Mesodermal cell (in vitro differentiated cells): ENCODE measurements around the gene ACRV1.

Experiments used
- H3K27ac ChIP-seq: 2 replicates; pipeline ENCODE4 v1.7.0; 2013; ENCODE audit warnings: mild to moderate bottlenecking, low read depth, low read length, moderate library complexity; ENCODE audit not compliant: severe bottlenecking
- H3K36me3 ChIP-seq: 2 replicates; pipeline ENCODE4 v1.7.1; 2013; ENCODE audit warnings: mild to moderate bottlenecking, low read length, moderate library complexity; ENCODE audit not compliant: control insufficient read depth, insufficient read depth
- H3K4me1 ChIP-seq: one replicate; pipeline ENCODE4 v1.7.1; 2013; ENCODE audit warnings: mild to moderate bottlenecking, low read length; ENCODE audit not compliant: insufficient read depth, control insufficient read depth, poor library complexity, severe bottlenecking
- H3K4me3 ChIP-seq: 2 replicates; pipeline ENCODE4 v1.7.0; 2013; ENCODE audit warnings: low read length, control low read depth, mild to moderate bottlenecking; ENCODE audit not compliant: insufficient read depth, poor library complexity, severe bottlenecking; ENCODE audit errors: extremely low read depth
- H3K9me3 ChIP-seq: 2 replicates; pipeline ENCODE4 v1.7.1; 2013; ENCODE audit warnings: mild to moderate bottlenecking, low read length, moderate library complexity; ENCODE audit not compliant: control insufficient read depth
- WGBS, 2 experiments: methylation state at CpG; one replicate each; pipeline ENCODE4 v1.1.5; 2013; ENCODE audit warnings: missing lambda C conversion rate in 2 of 2; ENCODE audit not compliant: insufficient coverage in 2 of 2; 5-methylcytosine and 5-hydroxymethylcytosine counted together

Gene ACRV1

DNA sequence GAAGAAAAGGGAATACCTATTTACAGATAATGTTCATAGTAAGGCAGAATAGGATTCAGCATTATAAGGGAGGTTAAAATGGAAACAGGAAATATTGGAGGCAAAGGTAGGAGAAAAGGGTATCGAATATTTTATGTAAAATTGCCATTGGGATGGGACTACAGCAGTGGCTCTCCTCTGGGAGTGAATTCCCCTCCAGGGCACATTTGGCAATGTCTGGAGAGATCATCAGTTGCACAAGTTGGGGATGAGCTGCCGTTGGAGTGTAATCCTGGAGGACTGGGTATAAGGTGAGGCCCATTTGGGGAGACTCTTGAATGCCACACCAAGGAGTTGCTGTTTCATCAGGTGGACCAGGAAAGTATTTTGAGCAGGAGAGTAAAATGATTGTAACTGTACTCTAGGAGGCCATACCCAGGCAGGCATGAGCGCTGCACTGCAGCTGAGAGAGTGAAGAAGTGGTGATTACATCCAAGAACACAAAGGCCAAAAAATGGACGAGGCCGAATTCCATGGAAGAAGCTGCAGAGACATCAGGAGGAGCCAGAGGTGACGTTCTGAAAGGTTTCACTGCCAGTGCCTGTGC, 8.7 kb upstream of the ACRV1 start:
- WGBS, 2 experiments = 88 to 91% methylated on average over 6 of the region's 6 CpGs
- H3K36me3 ChIP-seq = no peaks in the 10 kb centered on the region
- no peaks in the 10 kb centered on the region for H3K4me1 ChIP-seq
- H3K4me3 ChIP-seq = no peak overlapping the region
- H3K27ac ChIP-seq = no peak overlapping the region
- no peaks in the 10 kb centered on the region for H3K9me3 ChIP-seq

DNA sequence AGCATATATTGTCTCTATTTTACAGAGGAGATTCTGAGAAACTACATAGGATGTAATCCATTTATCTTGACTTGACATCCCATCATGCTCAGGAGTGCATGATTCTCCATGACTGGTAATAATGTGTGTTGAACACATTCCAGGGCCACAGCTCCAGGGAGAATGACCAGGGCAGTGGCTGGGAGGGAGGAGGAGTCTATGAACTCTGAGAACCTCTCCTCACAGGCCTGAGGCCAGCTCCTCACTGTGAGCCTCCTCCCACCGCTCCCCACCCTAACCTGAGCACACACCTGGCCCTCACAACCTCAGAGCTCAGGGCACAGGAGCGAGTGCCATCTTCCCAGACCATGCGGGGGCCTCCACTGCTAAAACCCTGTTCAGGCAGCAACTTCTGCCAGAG, 8.0 kb upstream of the ACRV1 start:
- Histone ChIP-seq H3K36me3 (peaks cover 3% of the 10 kb centered on the region), H3K4me3 (no peak overlapping the region), H3K27ac (no peak overlapping the region), H3K4me1 (no peaks in the 10 kb centered on the region), H3K9me3 (no peaks in the 10 kb centered on the region)
- WGBS, 2 experiments = 93 to 100% methylated on average over 2 to 3 of the region's 3 CpGs

DNA sequence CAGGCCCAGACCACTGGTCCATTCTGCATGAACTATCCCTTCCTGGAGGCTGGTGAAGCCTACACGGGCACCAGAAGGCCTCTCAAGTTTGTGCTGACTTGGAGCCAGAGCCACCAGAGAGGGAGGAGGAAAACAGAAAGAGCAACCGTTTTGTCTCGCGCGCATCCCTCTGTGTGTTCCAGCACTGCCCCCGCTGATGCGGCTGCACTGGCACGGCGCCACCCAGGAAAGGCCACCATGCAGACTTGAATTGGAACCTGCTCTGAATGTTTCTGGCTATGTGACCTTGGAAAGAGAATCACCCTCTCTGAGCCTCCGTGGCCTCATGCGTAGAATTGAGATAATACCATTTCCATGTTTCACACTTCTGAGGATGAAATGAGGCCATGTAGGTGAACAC, 7.4 kb upstream of the ACRV1 start:
- no peaks in the 10 kb centered on the region for H3K9me3 ChIP-seq
- H3K4me3 ChIP-seq = no peak overlapping the region
- no peak overlapping the region for H3K27ac ChIP-seq
- WGBS, 2 experiments = 96 to 98% methylated on average over 5 to 11 of the region's 11 CpGs
- H3K4me1 ChIP-seq = no peaks in the 10 kb centered on the region
- H3K36me3 ChIP-seq = peaks cover 3% of the 10 kb centered on the region

DNA sequence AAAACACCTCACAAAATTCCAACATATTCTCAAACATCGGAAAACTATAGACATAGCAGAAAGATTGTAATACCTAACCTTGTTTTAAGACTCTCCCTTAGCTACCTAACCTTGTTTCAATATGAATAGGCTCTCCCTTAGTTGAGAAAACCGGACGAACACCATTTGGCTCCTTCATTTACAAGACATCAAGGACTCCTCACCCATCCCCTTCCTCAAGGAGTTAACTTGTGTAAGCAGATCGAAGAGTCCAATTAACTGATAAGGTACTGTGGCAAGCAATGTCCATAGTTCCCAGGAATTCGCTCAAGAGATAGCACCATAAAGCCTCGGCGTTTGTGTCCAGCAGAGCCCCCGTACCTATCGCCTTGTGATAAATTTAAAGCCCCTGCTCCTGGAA, 4.6 kb upstream of the ACRV1 start:
- no peaks in the 10 kb centered on the region for H3K4me1 ChIP-seq
- H3K9me3 ChIP-seq = no peaks in the 10 kb centered on the region
- H3K36me3 ChIP-seq = peaks cover 3% of the 10 kb centered on the region
- H3K27ac ChIP-seq = no peak overlapping the region
- H3K4me3 ChIP-seq = no peak overlapping the region
- 77 to 86% methylated on average over 9 of the region's 9 CpGs for WGBS, 2 experiments

DNA sequence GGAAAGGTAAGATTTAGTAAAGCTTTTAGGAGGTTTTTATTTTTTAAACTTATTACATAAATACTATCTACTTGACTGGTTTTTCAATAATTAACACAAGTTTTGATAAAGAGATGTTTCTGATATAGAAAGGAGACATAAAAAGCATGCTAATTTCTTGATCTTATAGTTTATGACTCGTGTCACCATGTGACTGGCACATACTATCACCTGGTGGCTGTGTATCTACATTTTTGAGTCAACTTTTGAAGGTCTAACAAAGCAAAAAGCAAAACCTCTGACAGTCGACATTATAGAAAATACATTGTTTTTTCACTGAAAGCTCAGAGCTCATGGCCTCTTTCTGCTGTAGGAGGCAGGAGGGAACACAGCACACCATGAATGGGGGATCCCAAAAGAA, 810 bp downstream of the ACRV1 start:
- Histone ChIP-seq H3K9me3 (no peaks in the 10 kb centered on the region), H3K36me3 (peaks cover 40% of the 10 kb centered on the region), H3K27ac (no peak overlapping the region), H3K4me3 (no peak overlapping the region), H3K4me1 (no peaks in the 10 kb centered on the region)
- 100% methylated on average over 1 of the region's 2 CpGs; no CpG with 5 or more reads in 1 of the 2 experiments for WGBS, 2 experiments

DNA sequence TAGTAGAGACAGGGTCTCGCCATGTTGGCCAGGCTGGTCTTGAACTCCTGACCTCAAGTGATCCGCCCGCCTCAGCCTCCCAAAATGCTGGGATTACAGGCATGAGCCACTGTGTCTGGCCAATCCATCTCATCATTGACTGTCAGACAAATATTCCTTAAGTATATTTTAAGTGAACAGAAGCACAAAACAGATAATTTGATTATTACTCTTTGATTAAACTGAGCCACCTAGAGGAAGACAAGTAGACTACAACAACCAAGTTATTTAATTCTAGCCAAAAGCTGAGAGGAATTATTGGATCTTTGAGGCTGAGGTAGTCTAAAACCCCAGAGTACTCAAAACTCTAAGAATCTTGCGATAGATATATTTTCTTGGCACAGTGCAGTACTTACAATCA, 1.2 kb downstream of the ACRV1 start:
- WGBS, 2 experiments = no CpG with 5 or more reads among the region's 4 CpGs
- H3K36me3 ChIP-seq = peaks cover 40% of the 10 kb centered on the region
- H3K4me3 ChIP-seq = no peak overlapping the region
- no peaks in the 10 kb centered on the region for H3K9me3 ChIP-seq
- no peak overlapping the region for H3K27ac ChIP-seq
- H3K4me1 ChIP-seq = no peaks in the 10 kb centered on the region

DNA sequence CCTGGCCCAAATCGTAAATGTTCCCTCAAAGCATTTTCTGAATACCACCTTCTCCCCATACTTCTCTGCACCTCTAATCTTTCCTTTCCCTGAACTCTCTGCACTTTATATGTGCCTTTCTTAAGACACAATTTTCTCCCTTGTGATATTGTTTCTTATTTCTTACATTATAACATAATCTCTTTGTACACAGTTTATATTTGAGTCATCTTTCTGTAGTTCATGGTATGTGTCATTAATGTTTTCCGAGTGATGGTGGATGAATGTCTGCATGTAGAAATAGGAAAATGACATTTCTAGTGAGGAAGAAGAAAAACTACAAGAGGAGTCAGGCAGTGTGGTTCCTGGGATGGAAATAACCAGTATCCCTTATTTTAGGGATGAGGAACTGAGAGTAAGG, 5.5 kb downstream of the ACRV1 start:
- Histone ChIP-seq H3K9me3 (no peaks in the 10 kb centered on the region), H3K4me3 (no peak overlapping the region), H3K27ac (no peak overlapping the region), H3K4me1 (no peaks in the 10 kb centered on the region), H3K36me3 (peaks cover 46% of the 10 kb centered on the region)
- 94% methylated on average over 2 of the region's 2 CpGs for WGBS, 2 experiments

DNA sequence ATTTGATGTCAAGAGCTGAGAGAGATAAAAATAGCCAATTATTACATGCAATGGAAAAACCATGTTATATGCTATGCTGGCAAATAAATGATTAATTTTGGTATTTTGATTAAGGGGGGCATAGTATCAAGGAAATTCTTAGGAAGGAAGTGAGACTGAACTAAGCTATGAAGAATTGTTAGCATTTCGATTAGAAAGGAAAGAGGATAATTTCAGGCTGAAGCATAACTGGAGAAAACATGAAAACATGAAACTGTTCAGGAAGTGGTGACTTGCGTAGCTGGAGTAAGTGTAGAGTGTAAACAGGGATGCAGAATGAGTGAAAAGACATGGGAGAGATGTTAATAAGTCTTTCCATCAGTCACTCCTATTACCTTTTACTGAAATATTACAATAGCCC, 6.4 kb downstream of the ACRV1 start:
- Histone ChIP-seq H3K4me3 (no peak overlapping the region), H3K36me3 (peaks cover 40% of the 10 kb centered on the region)
- 96 to 100% methylated on average over 1 to 2 of the region's 2 CpGs for WGBS, 2 experiments

DNA sequence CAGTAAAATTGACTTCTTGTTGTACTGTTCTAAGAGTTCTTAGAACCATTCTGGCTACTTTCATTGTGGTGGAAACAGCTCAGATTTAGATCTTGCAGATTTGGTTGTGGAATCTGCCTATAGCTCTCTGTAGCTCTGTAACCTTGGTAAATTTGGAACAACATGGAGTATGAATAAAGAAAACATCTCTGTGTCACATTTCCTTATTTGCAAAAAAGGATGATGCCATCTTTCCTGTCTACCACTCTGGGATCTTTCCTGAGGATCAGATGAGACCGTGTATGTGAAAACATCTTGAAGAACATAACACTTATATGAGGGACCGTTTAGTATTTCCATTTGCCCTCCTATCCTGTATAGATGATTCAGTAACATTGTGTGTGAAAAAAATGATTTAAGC, 9.1 kb downstream of the ACRV1 start:
- Histone ChIP-seq H3K36me3 (peaks cover 30% of the 10 kb centered on the region), H3K4me3 (no peak overlapping the region), H3K9me3 (no peaks in the 10 kb centered on the region), H3K4me1 (no peaks in the 10 kb centered on the region), H3K27ac (no peak overlapping the region)
- no CpG with 5 or more reads among the region's 2 CpGs for WGBS, 2 experiments

More for the DNA sequence above, 6.4 kb downstream of the ACRV1 start:
- Histone ChIP-seq H3K9me3 (no peaks in the 10 kb centered on the region), H3K27ac (no peak overlapping the region), H3K4me1 (no peaks in the 10 kb centered on the region)

DNA sequence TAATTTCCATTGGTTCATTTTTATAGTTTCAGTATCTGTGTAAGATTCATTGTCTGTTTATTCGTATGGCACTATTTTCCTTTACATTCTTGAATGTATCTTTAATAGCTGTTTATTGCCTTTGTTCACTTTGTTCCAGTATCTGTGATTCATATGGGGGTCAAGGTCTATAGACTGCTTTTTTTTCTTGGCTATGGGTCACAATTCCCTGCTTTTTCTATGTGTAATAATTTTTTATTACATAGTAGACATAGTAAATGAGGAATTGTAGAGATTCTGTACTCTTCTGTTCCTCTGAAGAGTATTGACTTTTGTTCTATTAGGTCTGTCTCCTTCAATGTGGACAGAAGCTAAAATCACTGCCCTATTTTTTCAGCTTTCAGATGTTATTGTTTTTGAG, 10.5 kb downstream of the ACRV1 start:
- H3K4me3 ChIP-seq = no peak overlapping the region
- WGBS, 2 experiments = no CpG with 5 or more reads among the region's 1 CpG
- no peaks in the 10 kb centered on the region for H3K4me1 ChIP-seq
- H3K36me3 ChIP-seq = peaks cover 22% of the 10 kb centered on the region
- no peaks in the 10 kb centered on the region for H3K9me3 ChIP-seq
- no peak overlapping the region for H3K27ac ChIP-seq

DNA sequence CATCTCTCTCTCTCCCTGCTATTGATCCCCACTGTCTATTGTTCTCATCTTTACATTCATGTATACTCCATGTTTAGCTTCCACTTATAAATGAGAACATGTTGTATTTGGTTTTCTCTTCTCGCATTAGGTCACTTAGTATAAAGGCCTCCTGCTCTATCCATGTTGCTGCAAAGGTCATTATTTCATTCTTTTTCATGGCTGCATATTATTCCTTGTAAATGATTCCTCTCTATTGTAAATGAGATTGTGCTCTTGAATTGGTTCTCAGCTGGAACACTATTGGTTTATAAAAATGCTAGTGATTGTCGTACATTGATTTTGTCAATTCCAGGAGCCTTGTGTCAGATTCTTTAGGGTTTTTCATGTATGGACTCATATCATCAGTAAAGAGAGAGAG, 13.5 kb downstream of the ACRV1 start:
- Histone ChIP-seq H3K4me1 (no peaks in the 10 kb centered on the region), H3K9me3 (peaks cover 4% of the 10 kb centered on the region), H3K4me3 (no peak overlapping the region), H3K27ac (no peak overlapping the region), H3K36me3 (peaks cover 42% of the 10 kb centered on the region)
- WGBS, 2 experiments = 100% methylated on average over 1 of the region's 2 CpGs
